Measurements from ENCODE around the gene ZNF469.

ZNF469 gene

GRCh38 chr16:88389191-88389590 lies 6.4 kb downstream of the ZNF469 start:
- TF ChIP-seq CTCF (IDR thresholded peaks at IDR 0.05; ENCODE audit: insufficient read depth, low read length, missing control alignments): no peak
- H3K4me3 ChIP-seq (ENCODE audit: low read depth, low read length): no peak overlapping the region
- DNase-seq (ENCODE audit: low read depth, low spot score): no peak
- POLR2A ChIA-PET: no interaction called here
- CTCF ChIA-PET: interaction anchor here (1.5 kb wide), 1 partner anchor 17 kb away, joined by 3 read pairs; no protein-coding TSS in a partner anchor

- no peak for DNase-seq (ENCODE audit: low read depth, low spot score)
- ChIA-PET CTCF (interaction anchor here (1.2 kb wide), 1 partner anchor 15 kb away, joined by 3 read pairs; no protein-coding TSS in a partner anchor), POLR2A (no interaction called here)
- no peak for TF ChIP-seq CTCF (IDR thresholded peaks at IDR 0.05; ENCODE audit: insufficient read depth, low read length, missing control alignments)
- no peak overlapping the region for H3K4me3 ChIP-seq (ENCODE audit: low read depth, low read length)
These were observed 6.9 kb downstream of the ZNF469 start for GRCh38 chr16:88389621-88390160.

GRCh38 chr16:88390265-88390664 lies 7.5 kb downstream of the ZNF469 start:
- ChIA-PET CTCF (interaction anchor here (1.2 kb wide), 1 partner anchor 14 kb away, joined by 3 read pairs; no protein-coding TSS in a partner anchor), POLR2A (no interaction called here)
- no peak for DNase-seq (ENCODE audit: low read depth, low spot score)
- H3K4me3 ChIP-seq (ENCODE audit: low read depth, low read length): no peak overlapping the region
- TF ChIP-seq CTCF (IDR thresholded peaks at IDR 0.05; ENCODE audit: insufficient read depth, low read length, missing control alignments): no peak

GRCh38 chr16:88390735-88391134 lies 8.0 kb downstream of the ZNF469 start:
- POLR2A ChIA-PET: no interaction called here
- TF ChIP-seq CTCF (IDR thresholded peaks at IDR 0.05; ENCODE audit: insufficient read depth, low read length, missing control alignments): no peak
- CTCF ChIA-PET: interaction anchor here (1.2 kb wide), 1 partner anchor 14 kb away, joined by 3 read pairs; no protein-coding TSS in a partner anchor
- no peak overlapping the region for H3K4me3 ChIP-seq (ENCODE audit: low read depth, low read length)
- no peak for DNase-seq (ENCODE audit: low read depth, low spot score)

- H3K4me3 ChIP-seq (ENCODE audit: low read depth, low read length): no peak overlapping the region
- CTCF ChIA-PET: interaction anchor here (1.2 to 2.7 kb wide), 2 partner anchors 8 to 13 kb away, joined by 3 to 11 read pairs; partner anchors contain the start of gene ZNF469
- no peak for TF ChIP-seq CTCF (IDR thresholded peaks at IDR 0.05; ENCODE audit: insufficient read depth, low read length, missing control alignments)
- no peak for DNase-seq (ENCODE audit: low read depth, low spot score)
- POLR2A ChIA-PET: no interaction called here
These were observed 8.5 kb downstream of the ZNF469 start for GRCh38 chr16:88391144-88391850.

GRCh38 chr16:88392111-88392510 lies 9.4 kb downstream of the ZNF469 start:
- POLR2A ChIA-PET: no interaction called here
- H3K4me3 ChIP-seq (ENCODE audit: low read depth, low read length): no peak overlapping the region

More at GRCh38 chr16:88392111-88392510, 9.4 kb downstream of the ZNF469 start:
- CTCF ChIA-PET: interaction anchor here (2.7 kb wide), 1 partner anchor 9 kb away, joined by 11 read pairs; the partner anchor contains the start of gene ZNF469
- TF ChIP-seq CTCF (IDR thresholded peaks at IDR 0.05; ENCODE audit: insufficient read depth, low read length, missing control alignments): no peak
- DNase-seq (ENCODE audit: low read depth, low spot score): no peak
